Activated CD8-positive, alpha-beta memory T cell treated with anti-CD3 and anti-CD28 coated beads, Interleukin-2, amount 50 U/mL, for 1 hour (primary cell): Measurements from ENCODE around the gene SLC17A8.
"Not testable (repeated sequence)": the region's sequence is repeated elsewhere in the genome, so short reads cannot be mapped to it uniquely, and the experiment has no call there.

Source experiments
- DNase-seq: peaks from one replicate; pipeline ENCODE4 v3.0.0-alpha.2; 2020; ENCODE audit errors: extremely low read depth

Gene SLC17A8

DNA sequence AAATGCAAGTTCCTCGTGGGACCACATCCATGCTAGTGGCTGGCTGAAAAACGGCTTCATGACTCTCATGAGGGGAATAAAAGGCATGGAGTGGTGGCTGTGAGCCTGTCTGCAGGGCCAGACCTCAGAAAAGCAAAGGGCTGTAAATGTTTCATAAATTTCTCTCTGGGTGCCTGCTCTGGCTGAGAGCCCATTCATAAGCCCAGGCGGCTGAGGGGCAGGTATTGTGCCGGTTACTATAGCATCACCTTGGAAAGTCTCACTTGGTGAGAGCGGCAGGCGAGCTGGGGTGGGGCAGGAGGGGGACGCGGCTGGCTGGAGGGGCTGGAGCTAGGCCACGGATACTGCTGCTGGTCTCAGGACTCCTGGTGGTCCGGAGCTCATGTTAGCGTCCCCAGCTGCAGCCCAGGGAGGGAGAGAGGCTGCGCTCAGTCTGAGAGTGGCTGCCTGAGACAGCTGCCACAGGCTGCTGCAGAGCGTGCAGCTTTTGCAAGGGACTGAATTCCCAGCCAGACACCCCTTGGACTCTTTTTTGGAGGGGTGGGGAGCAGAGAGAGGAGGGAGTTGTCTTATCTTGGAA lies at the start of gene SLC17A8:
Gene SLC17A8 (plus strand): TSS at position 431 of the 580 bp plus-strand sequence. CDS start 318 bp downstream, outside the sequence.
- no peak for DNase-seq

DNA sequence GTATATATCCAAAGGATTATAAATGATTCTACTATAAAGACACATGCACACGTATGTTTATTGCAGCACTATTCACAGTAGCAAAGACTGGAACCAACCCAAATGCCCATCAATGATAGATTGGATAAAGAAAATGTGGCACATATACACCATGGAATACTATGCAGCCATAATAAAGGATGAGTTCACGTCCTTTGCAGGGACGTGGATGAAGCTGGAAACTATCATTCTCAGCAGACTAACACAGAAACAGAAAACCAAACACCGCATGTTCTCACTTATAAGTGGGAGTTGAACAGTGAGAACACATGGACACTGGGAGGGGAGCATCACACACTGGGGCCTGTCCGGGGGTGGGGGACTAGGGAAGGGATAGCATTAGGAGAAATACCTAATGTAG lies 48.7 kb upstream of the SLC17A8 start:
- not testable (repeated sequence) for DNase-seq

DNA sequence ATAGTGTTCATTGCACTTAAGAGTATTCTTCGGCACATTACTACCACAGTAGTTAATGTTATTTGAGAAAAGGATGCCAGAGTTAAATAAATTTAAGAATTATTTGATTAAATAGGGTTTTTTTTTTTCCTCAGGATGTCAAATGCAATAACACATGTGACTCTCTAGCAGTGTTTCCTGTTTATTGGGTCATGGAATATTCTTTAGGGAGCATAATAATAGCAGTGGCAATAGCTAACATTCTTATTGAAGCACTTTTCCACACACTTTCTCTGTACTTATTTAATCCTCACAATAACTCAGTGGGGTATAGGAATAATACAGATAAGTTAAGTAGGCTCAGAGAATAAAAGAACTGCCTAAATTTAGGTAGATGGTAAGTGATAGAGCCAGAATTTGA lies 45.6 kb upstream of the SLC17A8 start:
- no peak for DNase-seq

DNA sequence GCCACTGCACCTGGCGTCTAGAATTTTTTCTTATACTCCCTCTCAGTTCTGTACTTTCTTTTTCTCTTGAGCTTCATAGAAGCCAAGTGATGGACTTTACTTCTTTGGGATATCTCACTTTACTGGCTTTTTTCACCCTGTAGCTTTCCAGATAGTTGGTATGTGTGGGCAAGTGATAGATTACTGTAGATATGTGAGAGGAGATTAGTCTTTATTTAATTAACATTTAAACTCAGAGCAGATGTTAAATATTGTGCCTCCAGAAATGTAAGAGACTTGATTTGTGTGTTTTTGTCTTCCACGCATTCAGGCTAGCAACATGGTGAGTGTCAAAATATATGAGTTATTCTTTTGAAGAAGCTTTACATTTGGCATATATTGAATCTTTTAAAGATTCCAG lies 39.5 kb upstream of the SLC17A8 start:
- DNase-seq: no peak

DNA sequence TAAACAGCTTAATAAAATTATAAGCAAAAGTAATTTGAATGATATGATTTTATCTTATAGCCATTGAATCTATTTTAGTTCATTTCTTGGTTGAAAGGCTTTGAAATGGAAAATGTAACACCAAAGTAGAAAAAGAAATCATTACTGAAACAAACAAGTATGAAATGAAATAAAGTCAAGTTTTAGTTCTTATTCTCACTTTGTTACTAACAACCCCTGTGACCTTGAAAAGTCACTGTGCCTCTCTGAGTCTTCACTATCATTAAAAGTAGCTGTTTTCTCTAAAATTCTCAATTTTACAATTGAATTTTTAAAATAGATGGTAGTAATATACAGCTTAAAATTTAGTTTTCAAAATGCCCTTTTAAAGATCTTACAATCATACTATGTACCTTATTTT lies 32.4 kb upstream of the SLC17A8 start:
- DNase-seq: no peak

DNA sequence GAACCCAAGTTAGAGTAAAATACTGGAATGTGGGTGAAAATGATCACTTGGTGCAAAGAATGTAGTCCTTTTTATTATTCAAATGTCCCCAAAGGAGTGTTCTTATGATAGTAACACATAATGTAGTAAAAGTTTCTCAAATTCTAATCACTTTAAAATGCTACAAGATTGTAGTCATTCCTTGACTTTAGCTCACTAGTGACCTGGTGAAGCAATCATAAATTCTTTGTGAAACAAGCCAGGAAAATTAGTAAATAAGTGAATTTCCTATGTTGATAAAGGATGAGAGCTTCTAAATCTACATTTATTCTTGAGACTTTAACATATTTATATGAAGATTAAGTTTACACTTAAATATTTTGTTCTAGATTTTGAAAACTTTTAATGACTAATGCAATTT lies 30.7 kb upstream of the SLC17A8 start:
- no peak for DNase-seq

DNA sequence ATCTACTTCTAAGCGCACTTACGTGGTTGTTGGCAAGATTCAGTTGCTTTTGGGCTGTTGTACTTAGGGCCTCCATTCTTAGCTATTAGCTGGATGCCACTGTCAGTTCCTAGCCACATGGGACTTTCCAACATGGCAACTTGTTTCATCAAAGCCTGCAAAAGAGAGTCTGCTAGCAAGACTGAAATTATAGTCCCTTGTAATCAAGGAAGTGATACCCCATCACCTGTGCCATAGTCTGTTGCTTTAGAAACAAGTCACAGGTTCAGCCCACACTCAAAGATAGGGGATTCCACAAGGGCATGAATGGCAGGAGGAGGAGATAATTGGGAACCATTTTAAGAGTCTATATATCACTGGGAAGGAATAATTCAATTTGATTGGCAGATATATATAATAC lies 27.1 kb upstream of the SLC17A8 start:
- DNase-seq: no peak

DNA sequence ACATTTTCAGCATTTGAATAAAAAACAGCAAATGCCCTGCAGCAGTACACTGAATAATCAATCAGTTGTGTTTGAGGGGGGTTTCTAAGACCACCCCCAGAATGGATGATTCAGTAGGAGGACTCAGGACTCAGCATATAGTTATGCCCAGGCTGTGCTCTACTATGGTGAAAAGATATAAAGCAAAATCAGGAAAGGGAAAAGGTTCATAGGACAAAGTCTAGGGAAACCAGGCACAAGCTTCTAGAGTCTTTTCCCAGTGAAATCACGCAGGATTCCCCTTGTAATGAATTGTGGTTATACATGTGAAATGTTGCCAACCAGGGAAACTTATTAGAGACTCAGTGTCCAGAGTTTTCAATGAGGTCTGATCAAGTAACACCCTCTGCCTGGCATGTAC lies 25.0 kb upstream of the SLC17A8 start:
- no peak for DNase-seq

DNA sequence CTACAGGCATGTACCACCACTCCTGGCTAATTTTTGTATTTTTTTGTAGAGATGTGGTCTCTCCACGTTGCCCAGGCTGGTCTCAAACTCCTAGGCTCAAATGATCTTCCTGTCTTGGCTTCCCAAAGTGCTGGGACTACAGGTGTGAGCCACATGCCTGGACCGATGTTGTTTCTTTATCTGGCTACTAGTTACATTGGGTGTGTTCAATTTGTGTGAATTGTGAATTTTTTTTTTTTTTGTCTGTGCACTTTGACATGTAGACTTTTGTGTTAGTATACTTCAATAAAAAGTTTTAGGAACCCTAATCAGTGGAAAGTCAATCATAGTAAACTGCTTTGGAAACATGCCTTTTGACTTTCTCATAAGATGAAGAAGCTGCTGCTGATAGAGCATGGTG lies 24.0 kb upstream of the SLC17A8 start:
- DNase-seq: no peak

DNA sequence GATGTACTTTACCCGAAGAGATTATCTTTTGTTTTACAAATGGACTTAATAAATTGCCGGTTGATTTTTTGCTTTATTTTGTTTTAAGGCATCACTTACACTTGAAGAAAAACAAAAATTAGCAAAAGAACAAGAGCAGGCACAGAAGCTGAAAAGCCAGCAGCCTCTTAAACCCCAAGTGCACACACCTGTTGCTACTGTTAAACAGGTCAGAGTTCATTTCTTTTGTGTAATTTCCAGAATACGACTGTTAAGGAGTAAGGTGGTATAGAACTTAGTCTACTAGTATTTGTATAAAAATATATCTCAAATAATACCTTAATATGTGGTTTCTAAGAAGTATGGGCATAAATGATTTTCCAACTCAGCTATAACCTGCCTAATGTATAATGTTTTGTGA lies 19.6 kb upstream of the SLC17A8 start:
- DNase-seq: no peak

DNA sequence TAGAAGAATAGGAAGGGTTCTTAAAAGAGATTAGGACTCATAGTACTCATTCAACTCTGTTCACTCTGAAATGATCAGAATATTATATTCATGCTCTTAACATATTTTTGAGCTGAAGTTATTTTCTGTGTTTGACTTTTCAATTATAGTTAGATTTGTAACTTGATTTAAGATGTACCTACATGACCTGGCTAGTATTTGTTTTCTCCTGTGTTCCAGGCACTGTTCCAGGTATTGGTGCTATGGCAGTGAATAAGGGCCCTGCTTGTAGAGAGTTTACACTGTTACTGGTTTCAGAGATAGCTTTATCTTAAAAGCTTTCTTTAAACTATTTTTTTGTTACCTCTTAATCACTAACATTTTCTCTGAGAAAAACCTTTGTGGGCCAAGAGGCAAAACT lies 19.1 kb upstream of the SLC17A8 start:
- DNase-seq: no peak

DNA sequence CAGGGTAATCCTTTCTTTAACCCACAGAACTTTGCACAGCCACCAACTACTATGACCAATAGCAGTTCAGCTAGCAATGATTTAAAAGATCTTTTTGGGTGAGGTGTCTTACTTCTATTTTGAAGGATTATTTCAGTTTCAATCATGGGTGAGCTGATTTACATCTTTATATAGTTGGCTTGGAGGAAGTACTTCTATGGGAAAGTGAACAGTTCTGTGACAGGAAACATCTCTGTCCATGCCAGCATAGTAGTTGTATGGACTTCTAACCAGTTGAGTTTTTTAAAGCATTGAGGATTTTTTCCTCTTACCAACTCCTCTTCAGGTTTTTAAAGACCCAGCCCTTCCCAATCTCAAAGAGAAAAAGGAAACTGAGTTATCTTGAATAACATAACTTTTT lies 17.8 kb upstream of the SLC17A8 start:
- no peak for DNase-seq

DNA sequence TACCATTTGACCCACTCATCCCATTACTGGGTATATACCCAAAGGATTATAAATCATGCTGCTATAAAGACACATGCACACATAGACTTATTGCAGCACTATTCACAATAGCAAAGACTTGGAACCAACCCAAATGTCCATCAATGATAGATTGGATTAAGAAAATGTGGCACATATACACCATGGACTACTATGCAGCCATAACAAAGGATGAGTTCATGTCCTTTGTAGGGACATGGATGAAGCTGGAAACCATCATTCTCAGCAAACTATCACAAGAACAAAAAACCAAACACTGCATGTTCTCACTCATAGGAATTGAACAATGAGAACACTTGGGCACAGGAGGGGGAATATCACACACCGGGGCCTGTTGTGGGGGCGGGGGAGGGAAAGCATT lies 14.0 kb upstream of the SLC17A8 start:
- DNase-seq: not testable (repeated sequence)

DNA sequence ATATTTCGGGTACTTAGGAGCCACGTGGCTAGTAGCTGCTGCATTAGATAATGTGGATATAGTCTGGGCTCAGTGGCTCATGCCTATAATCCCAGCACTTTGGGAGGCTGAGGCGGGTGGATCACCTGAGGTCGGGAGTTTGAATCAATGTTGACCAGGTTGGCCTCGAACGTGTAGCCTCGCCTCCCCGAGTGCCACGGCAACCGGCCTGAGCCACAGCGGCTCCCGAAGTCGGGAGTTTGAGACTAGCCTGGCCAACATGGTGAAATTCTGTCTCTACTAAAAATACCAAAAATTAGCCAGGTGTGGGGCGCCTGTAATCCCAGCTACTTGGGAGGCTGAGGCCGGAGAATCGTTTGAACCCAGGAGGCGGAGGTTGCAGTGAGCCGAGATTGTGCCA lies 12.5 kb upstream of the SLC17A8 start:
- DNase-seq: not testable (repeated sequence)

DNA sequence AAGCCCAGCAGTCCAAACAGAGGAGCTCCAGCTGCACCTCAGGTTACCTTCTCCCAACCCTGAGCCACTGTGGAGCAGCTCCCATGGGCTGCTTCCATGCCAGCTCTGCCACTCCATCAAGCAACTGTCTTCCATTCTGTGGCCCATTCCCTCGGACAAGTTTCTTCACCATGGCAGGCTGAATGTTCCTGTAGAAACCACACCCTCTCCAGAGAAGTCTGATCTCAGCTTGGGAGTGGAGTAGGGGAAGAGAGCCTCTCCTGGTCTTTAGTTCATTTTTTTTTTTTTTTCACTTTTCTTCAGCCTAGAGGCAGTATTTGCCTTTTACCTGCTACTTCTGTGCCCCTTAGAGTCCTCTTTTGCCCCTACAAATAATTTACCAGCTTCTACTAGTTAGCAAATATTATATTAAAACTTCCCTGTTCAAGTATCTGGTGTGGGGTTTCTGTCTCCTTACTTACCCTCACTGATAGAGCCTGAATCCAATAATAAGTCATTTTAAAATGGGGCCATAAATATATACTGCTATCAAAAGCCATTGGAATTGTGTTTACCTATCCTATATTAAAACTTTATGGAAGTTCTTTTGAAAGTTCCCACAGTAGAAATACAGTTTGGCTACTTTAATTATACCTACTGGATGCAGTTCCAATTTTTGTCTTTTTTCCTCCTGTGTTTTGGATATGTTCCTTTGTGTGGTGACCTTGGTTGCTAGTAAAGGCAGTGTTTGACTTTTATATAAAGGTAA lies 11.7 kb upstream of the SLC17A8 start:
- no peak for DNase-seq

DNA sequence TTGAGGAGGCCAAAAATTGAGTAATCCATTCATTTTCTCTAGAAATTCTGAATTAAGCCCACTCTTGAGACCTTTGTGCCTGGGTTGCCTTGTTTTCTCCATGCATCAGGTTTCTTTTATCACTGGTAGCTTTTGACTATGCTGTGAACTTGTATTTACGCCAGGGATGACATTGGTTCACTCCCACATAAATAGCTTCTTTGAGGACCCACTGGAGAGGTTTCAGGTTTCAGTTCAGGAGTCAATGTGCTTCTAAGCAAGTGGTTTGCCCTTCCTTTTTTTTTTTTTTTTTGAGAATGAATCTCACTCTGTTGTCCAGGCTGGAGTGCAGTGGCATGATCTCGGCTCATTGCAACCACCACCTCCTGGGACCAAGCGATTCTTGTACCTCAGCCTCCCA lies 10.2 kb upstream of the SLC17A8 start:
- no peak for DNase-seq

DNA sequence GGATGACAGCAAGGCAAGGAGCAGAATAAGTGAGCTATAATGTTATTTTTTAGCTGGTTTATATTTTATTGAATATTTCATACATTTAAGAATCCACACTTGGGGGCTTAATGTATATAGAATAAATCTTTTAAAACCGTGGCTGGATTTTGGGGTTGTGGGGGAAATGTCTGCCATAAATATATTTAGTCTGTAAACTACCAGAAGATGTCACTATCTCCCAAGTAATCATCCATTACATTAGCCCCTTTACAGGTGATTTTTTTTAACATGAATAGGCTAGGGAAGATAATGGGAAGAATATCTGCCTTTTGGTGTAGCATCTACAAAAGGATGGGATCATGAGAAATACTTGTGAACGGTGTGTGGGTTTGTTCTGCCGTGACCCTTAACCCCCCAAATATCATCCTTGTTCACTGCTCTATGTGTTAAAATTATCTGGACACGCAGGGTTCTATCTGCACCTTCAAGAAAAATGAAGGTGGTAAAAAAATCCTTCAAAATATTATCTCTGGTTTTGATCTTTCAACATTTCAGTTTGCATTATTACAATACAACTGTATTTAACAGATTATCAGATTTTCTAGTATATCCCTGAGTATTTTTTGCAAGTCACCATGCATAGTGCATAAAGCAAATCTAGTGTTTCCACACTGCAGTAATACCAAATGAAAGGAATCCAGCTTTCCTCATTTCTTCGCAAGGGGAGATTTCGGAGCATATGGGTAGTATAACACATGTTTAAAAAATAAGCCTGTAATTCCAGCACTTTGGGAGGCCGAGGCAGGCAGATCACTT lies 8.0 kb upstream of the SLC17A8 start:
- no peak for DNase-seq

DNA sequence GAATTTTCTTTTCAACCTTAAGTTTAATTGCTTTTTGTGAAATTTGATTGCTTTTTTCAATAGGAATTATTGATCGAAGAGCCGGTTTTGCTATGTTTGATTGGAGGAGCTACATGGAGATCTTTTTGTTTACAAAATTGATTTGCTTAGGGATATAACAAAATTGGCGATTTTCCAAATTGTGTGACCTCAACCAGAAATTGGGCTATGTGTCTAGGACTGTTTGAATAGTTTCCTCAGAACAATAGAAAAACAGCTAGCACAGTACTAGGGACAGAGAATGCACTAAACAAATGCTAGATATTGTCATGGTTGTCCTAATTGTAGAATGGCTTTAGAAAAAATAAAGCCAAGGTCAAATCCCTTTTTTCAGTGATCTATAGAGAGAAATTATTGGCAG lies 2.4 kb downstream of the SLC17A8 start:
- DNase-seq: no peak

DNA sequence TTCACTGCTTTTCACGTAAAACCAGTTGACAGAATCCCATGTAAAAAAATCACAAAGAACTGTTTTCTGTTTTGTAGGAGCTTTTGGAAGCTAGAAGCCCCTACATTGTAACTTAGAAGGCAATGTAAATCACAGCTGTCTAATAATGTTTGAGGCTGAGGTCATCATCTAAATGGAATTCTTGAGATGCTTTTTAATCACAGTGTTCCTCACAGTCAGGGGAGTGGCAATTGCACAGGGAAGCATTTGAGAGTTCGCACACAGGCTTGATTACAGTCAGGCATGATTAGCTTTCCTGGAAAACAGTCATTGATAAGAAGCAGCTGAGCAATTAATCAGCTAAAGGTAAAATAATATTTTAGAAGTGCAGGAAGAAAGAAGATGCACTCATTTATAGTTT lies 2.9 kb downstream of the SLC17A8 start:
- no peak for DNase-seq

DNA sequence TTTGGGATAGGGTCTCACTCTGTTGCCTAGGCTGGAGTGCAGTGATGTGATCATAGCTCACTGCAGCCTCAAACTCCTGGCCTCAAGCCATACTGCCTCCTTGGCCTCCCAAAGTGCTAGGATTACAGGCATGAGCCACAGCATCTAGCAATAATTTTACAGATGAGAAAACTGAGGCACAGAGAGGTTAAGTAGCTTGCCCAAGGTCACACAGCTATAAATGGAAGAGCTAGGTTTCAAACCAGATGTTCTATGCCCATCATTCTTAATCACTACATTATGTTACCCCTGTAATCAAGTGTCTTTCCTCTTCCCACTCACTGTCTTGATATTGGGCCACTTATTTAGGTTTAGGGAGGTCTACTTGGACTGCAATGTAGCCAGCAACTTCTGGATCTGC lies 3.6 kb downstream of the SLC17A8 start:
- no peak for DNase-seq

DNA sequence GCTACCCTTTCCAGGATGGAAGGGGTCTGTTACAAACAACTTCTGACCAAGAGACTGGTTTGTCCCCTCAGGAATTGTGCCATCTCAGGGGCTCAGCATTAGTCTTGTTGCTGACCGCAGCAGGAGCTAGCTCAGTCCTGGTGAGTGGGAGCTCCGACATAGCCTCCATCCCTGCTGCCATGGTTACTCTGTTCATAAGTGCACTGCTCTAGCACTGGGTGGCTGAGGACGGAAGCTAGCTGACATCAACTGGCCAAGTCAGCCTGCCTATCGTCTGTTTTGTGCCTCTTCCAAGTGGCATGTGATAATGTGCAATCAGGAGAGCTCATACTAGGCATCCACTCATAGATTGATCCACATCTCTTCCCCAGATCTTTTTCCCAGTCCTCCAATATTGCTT lies 7.5 kb downstream of the SLC17A8 start:
- DNase-seq: no peak

DNA sequence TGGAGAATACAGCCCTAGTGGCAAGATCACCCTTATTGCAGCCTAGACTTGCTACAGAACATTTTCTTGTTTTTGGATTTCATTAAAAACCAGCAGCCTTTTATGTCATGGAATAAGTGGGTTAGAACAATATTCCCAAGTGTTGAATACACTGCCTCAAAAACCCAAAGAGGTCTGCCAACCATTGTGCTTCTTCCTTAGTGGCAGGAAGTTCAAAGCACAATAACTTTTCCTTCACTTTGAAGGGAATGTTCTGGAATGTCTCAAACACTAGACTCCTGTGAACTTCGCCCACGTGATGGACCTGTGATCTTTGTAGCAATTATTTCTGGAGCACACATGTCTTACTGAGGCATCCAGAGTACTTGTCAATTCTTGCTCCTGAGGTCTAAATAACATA lies 8.5 kb downstream of the SLC17A8 start:
- DNase-seq: no peak

DNA sequence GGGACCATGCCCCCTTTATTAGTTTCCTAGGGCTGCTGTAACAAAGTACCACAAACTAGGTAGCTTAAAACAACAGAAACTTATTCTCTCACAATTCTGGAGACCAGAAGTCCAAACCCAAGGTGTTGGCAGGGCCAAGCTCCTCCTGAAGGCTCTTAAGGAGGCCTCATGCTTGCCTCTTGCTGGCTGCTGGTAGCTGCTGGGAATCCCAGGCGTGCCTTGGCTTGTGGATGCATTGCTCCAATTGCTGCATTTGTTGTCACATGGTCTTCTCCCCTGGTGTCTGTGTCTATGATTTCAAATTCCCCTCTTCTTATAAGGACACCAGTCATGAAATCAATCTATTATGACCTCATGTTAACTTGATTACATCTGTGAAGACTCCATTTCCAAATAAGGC lies 11.2 kb downstream of the SLC17A8 start:
- DNase-seq: no peak
